ENCODE measurements around the gene TAS2R46.

GRCh38 chr12:11106288-11106687, 44.2 kb upstream of the TAS2R46 start:
- TF ChIP-seq CTCF (conservative IDR thresholded peaks at IDR 0.05; ENCODE audit: low read depth, low read length) (no peak), SMC3 (IDR thresholded peaks at IDR 0.05; ENCODE audit: low read depth, low read length) (no peak), RFX5 (IDR thresholded peaks at IDR 0.05; ENCODE audit: low read depth, low read length) (no peak), POLR2A (IDR thresholded peaks at IDR 0.05; ENCODE audit: low read depth, low read length) (no peak), RAD21 (IDR thresholded peaks at IDR 0.05; ENCODE audit: low read length) (no peak), MXI1 (IDR thresholded peaks at IDR 0.05; ENCODE audit: borderline replicate concordance, low read depth, low read length) (no peak), CEBPB (IDR thresholded peaks at IDR 0.05; ENCODE audit: low read depth, low read length) (no peak)
- TF ChIP-seq, protein P1, sequence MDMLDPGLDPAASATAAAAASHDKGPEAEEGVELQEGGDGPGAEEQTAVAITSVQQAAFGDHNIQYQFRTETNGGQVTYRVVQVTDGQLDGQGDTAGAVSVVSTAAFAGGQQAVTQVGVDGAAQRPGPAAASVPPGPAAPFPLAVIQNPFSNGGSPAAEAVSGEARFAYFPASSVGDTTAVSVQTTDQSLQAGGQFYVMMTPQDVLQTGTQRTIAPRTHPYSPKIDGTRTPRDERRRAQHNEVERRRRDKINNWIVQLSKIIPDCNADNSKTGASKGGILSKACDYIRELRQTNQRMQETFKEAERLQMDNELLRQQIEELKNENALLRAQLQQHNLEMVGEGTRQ (IDR thresholded peaks at IDR 0.05; ENCODE audit: low read depth, low read length): no peak

Measured in IMR-90 (cell line).